K562 (cell line): ENCODE results near the gene ADIPOR2. TPM values are rescaled to one million over a fixed set of nuclear protein-coding genes. Genes with fewer than 3 reads are reported as not detected.

Experiments
- ATF7 ChIP-seq: fragments of 450-650 bp; IDR thresholded peaks from 2 replicates; pipeline ENCODE4 v1.7.1; 2014; ENCODE audit warnings: mild to moderate bottlenecking, moderate library complexity
- BHLHE40 ChIP-seq: IDR thresholded peaks from 2 replicates; pipeline ENCODE4 v1.6.1; 2011; ENCODE audit warnings: low read length, improper control_type of control experiment
- DPF2 ChIP-seq: fragments of 450-650 bp; IDR thresholded peaks from 2 replicates; pipeline ENCODE4 v1.6.1; 2016
- ETS2 ChIP-seq: IDR thresholded peaks from 2 replicates; pipeline ENCODE4 v1.6.1; 2016; ENCODE audit warnings: borderline replicate concordance, missing genetic modification characterization, mild to moderate bottlenecking, moderate library complexity, missing compliant biosample characterization; ENCODE audit not compliant: poor library complexity, severe bottlenecking
- ETV6 ChIP-seq, 3 experiments: fragments of 150-350 bp in 1 of 3; sonication (generic) in 1 of 3; formaldehyde crosslinking in 1 of 3; IDR thresholded peaks; 2 replicates each; pipeline versions ENCODE4 v1.6.1 to v1.8.0; 2014 to 2022; ENCODE audit warnings: borderline replicate concordance in 2 of 3, low read depth in 2 of 3, antibody characterized with exemption in 1 of 3, low read length in 1 of 3, mild to moderate bottlenecking in 1 of 3, missing genetic modification reagents in 1 of 3
- KLF10 ChIP-seq: fragments of 250-450 bp; sonication (Bioruptor Pico); IDR thresholded peaks from 2 replicates; pipeline ENCODE4 v1.6.1; 2021; ENCODE audit warnings: matching md5 sums
- LEF1 ChIP-seq: fragments of 450-650 bp; IDR thresholded peaks from 2 replicates; pipeline ENCODE4 v1.6.1; 2016; ENCODE audit warnings: mild to moderate bottlenecking
- MAX ChIP-seq: sonication (generic); formaldehyde crosslinking; IDR thresholded peaks from 2 replicates; pipeline ENCODE4 v1.9.0; 2022; ENCODE audit warnings: mild to moderate bottlenecking, missing genetic modification reagents
- MCM3 ChIP-seq: fragments of 450-650 bp; IDR thresholded peaks from 2 replicates; pipeline ENCODE4 v1.6.1; 2016
- MTA3 ChIP-seq: fragments of 450-650 bp; formaldehyde crosslinking; IDR thresholded peaks from 2 replicates; pipeline ENCODE4 v1.6.1; 2017; ENCODE audit warnings: mild to moderate bottlenecking, borderline replicate concordance
- MYC ChIP-seq, 2 experiments: fragments of 250-450 bp in 1 of 2; sonication (Bioruptor Pico) in 1 of 2; IDR thresholded peaks; 2 replicates each; pipeline versions ENCODE4 v1.5.1 to v1.6.1; 2012 to 2021; ENCODE audit warnings: low read depth in 2 of 2, borderline replicate concordance in 1 of 2, improper control_type of control experiment in 1 of 2, low read length in 1 of 2, mild to moderate bottlenecking in 1 of 2, moderate library complexity in 1 of 2
- NCOA6 ChIP-seq: fragments of 450-650 bp; IDR thresholded peaks from 2 replicates; pipeline ENCODE4 v1.6.1; 2017; ENCODE audit warnings: mild to moderate bottlenecking
- TCF3 ChIP-seq: sonication (generic); formaldehyde crosslinking; IDR thresholded peaks from 2 replicates; pipeline ENCODE4 v1.4.0; 2020; ENCODE audit warnings: mild to moderate bottlenecking, missing genetic modification reagents
- TCFL5 ChIP-seq: fragments of 250-450 bp; sonication (Bioruptor Pico); conservative IDR thresholded peaks from 2 replicates; pipeline ENCODE4 v1.6.1; 2021; ENCODE audit warnings: mild to moderate bottlenecking, moderate library complexity, matching md5 sums
- TEAD4 ChIP-seq, 2 experiments: sonication (generic) in 1 of 2; formaldehyde crosslinking in 1 of 2; IDR thresholded peaks; 2 replicates each; pipeline versions ENCODE4 v1.6.1 to v1.8.0; 2012 to 2022; ENCODE audit warnings: borderline replicate concordance in 1 of 2, inconsistent platforms in 1 of 2, low read length in 1 of 2, mild to moderate bottlenecking in 1 of 2, missing genetic modification reagents in 1 of 2
- TOE1 ChIP-seq, 2 experiments: fragments of 450-650 bp in 1 of 2; sonication (generic) in 1 of 2; formaldehyde crosslinking in 1 of 2; IDR thresholded peaks; 2 replicates each; pipeline versions ENCODE4 v1.7.1 to v1.8.0; 2016 to 2022; ENCODE audit warnings: borderline replicate concordance in 2 of 2, mild to moderate bottlenecking in 2 of 2, antibody characterized with exemption in 1 of 2, inconsistent platforms in 1 of 2, low read depth in 1 of 2, missing genetic modification reagents in 1 of 2, moderate library complexity in 1 of 2
- TSC22D4 ChIP-seq: fragments of 450-650 bp; IDR thresholded peaks from 2 replicates; pipeline ENCODE4 v1.6.1; 2016; ENCODE audit warnings: missing genetic modification characterization, missing biosample characterization, control low read depth
- ZEB2 ChIP-seq: fragments of 450-650 bp; IDR thresholded peaks from 2 replicates; pipeline ENCODE4 v1.6.1; 2016
- ZNF311 ChIP-seq: fragments of 250-450 bp; sonication (Bioruptor Pico); IDR thresholded peaks from 2 replicates; pipeline ENCODE4 v1.4.0; 2020; ENCODE audit warnings: mild to moderate bottlenecking, moderate library complexity
- ZNF354B ChIP-seq: fragments of 250-450 bp; sonication (Bioruptor Pico); IDR thresholded peaks from 2 replicates; pipeline ENCODE4 v1.4.0; 2020
- ZNF41 ChIP-seq: fragments of 250-450 bp; sonication (Bioruptor Pico); conservative IDR thresholded peaks from 2 replicates; pipeline ENCODE4 v1.4.0; 2020; ENCODE audit warnings: mild to moderate bottlenecking
- ZNF699 ChIP-seq: fragments of 250-450 bp; sonication (Bioruptor Pico); IDR thresholded peaks from 2 replicates; pipeline ENCODE4 v1.8.0; 2021; ENCODE audit warnings: mild to moderate bottlenecking, moderate library complexity; ENCODE audit not compliant: insufficient replicate concordance
- ZNF75A ChIP-seq: fragments of 450-650 bp; formaldehyde crosslinking; IDR thresholded peaks from 2 replicates; pipeline ENCODE4 v1.4.0; 2020; ENCODE audit warnings: mild to moderate bottlenecking
- ZNF778 ChIP-seq: fragments of 450-650 bp; formaldehyde crosslinking; IDR thresholded peaks from 2 replicates; pipeline ENCODE4 v1.4.0; 2020; ENCODE audit warnings: mild to moderate bottlenecking, moderate library complexity
- polyA plus RNA-seq, 8 experiments: library from polyadenylated mRNA; depleted of rRNA in 4 of 8; stranded (reverse) in 5 of 8; unstranded in 3 of 8; fragments of >200 nt; fragmentation: Nextera tagmentation in 2 of 8; fragmentation: Illumina TruSeq in 1 of 8; extraction: Ambion mirVana in 2 of 8; extraction: Trizol in 1 of 8; gene quantifications; 2 replicates each; pipeline versions ENCODE4 v1.2.1 to v1.2.3, GENCODE V29; 2011 to 2014; ENCODE audit warnings: inconsistent platforms in 1 of 8, missing spikeins in 1 of 8
- total RNA-seq, 7 experiments: library from RNA; depleted of rRNA in 6 of 7; stranded (reverse); fragments of >200 nt in 6 of 7; fragmentation: Illumina TruSeq in 2 of 7; extraction: Trizol in 2 of 7; gene quantifications; 2 replicates each; pipeline versions ENCODE4 v1.2.1 to v1.2.3, GENCODE V29; 2011 to 2021; ENCODE audit warnings: low replicate concordance in 1 of 7
- TF ChIP-seq, protein P1 (sequence below): conservative IDR thresholded peaks from 2 replicates; pipeline ENCODE4 v1.6.1; 2011; ENCODE audit warnings: low read depth, mild to moderate bottlenecking, low read length; ENCODE audit not compliant: control insufficient read depth
- TF ChIP-seq, protein P2 (sequence below): fragments of 250-450 bp; sonication (Bioruptor Pico); IDR thresholded peaks from 2 replicates; pipeline ENCODE4 v1.8.0; 2021; ENCODE audit warnings: mild to moderate bottlenecking, moderate library complexity

The ADIPOR2 gene
- total and polyA plus RNA-seq, 9 of the 15 experiments (the other 6 are each of a cell fraction or from before 2014, with no cell fraction given): 10.9 to 63.5 (median 46.0) TPM

GRCh38 chr12:1662761-1663439, 28.0 kb upstream of the ADIPOR2 start (continued):
- peak; percentile 20; the same call in 1 of the 2 replicates for TF ChIP-seq TOE1 (IDR thresholded peaks at IDR 0.05; ENCODE audit: borderline replicate concordance)
- no peak for TF ChIP-seq TOE1 (CRISPR knock-in tag; IDR thresholded peaks at IDR 0.05; ENCODE audit: borderline replicate concordance, low read depth)
- TF ChIP-seq MAX (CRISPR knock-in tag): peak; percentile 38; the same call in 1 of the 2 replicates
- peak; percentile 72 for TF ChIP-seq NCOA6
- peak; percentile 45; the same call in 1 of the 2 replicates for TF ChIP-seq DPF2
- TF ChIP-seq TEAD4 (IDR thresholded peaks at IDR 0.05; ENCODE audit: low read length): no peak
- TF ChIP-seq TEAD4 (CRISPR knock-in tag; IDR thresholded peaks at IDR 0.05; ENCODE audit: borderline replicate concordance): no peak
- no peak for TF ChIP-seq KLF10 (CRISPR knock-in tag)
- no peak for TF ChIP-seq ZNF778
- TF ChIP-seq ZNF75A (CRISPR knock-in tag): no peak
- 0 out of 2 replicates have a peak, but pooled peaks have one; percentile 10 for TF ChIP-seq MYC (IDR thresholded peaks at IDR 0.05; ENCODE audit: low read depth, low read length)
- no peak for TF ChIP-seq MYC (CRISPR knock-in tag; IDR thresholded peaks at IDR 0.05; ENCODE audit: borderline replicate concordance, low read depth)
- TF ChIP-seq ZNF354B (CRISPR knock-in tag): no peak
- TF ChIP-seq ZEB2: peak; percentile 73
- TF ChIP-seq, protein P1, sequence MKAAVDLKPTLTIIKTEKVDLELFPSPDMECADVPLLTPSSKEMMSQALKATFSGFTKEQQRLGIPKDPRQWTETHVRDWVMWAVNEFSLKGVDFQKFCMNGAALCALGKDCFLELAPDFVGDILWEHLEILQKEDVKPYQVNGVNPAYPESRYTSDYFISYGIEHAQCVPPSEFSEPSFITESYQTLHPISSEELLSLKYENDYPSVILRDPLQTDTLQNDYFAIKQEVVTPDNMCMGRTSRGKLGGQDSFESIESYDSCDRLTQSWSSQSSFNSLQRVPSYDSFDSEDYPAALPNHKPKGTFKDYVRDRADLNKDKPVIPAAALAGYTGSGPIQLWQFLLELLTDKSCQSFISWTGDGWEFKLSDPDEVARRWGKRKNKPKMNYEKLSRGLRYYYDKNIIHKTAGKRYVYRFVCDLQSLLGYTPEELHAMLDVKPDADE: no peak
- TF ChIP-seq ZNF699 (CRISPR knock-in tag): no peak
- TF ChIP-seq MTA3: 0 out of 2 replicates have a peak, but pooled peaks have one; percentile 73
- TF ChIP-seq TSC22D4 (tag): no peak
- peak; percentile 82 to 97 for TF ChIP-seq ETV6 (IDR thresholded peaks at IDR 0.05; ENCODE audit: borderline replicate concordance in 1 of 2, low read depth in 2 of 2, low read length in 1 of 2)
- no peak for TF ChIP-seq ETV6 (CRISPR knock-in tag; IDR thresholded peaks at IDR 0.05; ENCODE audit: borderline replicate concordance)
- TF ChIP-seq LEF1: no peak
- no peak for TF ChIP-seq ZNF41
- TF ChIP-seq TCF3 (CRISPR knock-in tag): peak; percentile 38
- TF ChIP-seq, protein P2, sequence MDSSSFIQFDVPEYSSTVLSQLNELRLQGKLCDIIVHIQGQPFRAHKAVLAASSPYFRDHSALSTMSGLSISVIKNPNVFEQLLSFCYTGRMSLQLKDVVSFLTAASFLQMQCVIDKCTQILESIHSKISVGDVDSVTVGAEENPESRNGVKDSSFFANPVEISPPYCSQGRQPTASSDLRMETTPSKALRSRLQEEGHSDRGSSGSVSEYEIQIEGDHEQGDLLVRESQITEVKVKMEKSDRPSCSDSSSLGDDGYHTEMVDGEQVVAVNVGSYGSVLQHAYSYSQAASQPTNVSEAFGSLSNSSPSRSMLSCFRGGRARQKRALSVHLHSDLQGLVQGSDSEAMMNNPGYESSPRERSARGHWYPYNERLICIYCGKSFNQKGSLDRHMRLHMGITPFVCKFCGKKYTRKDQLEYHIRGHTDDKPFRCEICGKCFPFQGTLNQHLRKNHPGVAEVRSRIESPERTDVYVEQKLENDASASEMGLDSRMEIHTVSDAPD (CRISPR knock-in tag): no peak
- TF ChIP-seq ETS2: no peak
- 0 out of 2 replicates have a peak, but pooled peaks have one; percentile 23 for TF ChIP-seq ATF7
- TF ChIP-seq ZNF311: no peak
- no peak for TF ChIP-seq BHLHE40
- no peak for TF ChIP-seq MCM3
- no peak for TF ChIP-seq TCFL5 (CRISPR knock-in tag)
